Measurements from ENCODE around the gene TAC3.
"Not testable (repeated sequence)": the region's sequence is repeated elsewhere in the genome, so short reads cannot be mapped to it uniquely, and the experiment has no call there.

Gene TAC3

DNA sequence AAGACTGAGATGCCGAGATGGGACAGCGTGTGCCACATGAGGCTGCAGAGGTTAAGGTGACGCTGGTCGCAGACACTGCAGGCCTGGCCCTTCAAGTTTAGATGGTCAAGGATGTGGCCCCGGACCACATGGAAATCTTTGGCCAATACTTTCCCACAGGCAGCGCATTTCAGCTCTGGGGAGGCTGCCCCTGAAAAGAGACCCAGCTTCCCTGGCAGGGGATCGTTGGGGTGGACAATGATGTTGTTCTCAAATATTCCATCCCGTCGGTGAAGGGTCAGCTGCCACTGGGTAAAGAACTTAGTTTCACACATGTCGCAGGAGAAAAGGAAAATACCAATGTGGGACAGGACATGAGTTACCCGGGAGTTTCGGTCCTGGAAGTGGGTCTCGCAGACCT is 12.9 kb downstream of the TAC3 start:
- no peak for DNase-seq

DNA sequence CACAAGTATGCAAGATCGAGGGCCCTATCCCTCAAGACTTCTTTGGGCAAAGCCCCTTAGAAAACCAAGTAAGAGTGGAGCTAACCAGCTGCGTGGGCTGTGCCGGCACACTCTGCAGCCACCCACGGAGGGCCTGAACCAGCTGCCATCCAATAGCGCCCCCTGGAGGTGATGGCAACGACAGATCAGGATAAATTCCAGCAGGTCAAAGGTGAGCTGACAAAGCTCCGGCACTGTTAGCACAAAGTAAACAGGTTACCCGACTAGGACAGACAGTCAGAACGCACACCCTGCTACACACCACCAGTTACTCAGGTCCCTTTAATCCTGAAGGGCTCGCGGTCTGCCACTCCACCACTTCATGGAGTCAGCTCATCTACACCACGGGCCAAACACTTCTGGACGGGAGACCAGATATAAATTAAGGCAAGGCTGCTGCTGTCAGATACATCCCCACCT is 14.9 kb downstream of the TAC3 start:
- DNase-seq, result peak; percentile 64 to 65

DNA sequence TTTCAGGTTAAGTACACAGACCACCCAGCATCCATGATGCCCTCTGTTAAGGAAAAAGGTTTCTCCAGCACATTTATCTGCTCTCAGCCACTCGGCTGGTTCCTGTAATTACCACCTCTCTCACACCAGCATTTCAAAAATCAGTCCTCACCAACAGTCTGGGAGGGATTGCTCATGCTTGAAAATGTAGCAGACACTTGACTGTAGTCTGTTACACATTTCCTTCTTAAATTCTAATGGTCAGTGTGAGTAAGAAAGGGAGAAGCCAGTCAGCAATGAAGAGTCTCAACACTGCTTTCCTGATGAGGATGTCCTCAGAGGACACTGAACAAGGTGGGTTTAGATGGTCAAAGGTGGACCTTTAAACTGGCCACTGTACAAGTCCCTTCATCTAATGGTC is 15.9 kb downstream of the TAC3 start:
- DNase-seq, result no peak

DNA sequence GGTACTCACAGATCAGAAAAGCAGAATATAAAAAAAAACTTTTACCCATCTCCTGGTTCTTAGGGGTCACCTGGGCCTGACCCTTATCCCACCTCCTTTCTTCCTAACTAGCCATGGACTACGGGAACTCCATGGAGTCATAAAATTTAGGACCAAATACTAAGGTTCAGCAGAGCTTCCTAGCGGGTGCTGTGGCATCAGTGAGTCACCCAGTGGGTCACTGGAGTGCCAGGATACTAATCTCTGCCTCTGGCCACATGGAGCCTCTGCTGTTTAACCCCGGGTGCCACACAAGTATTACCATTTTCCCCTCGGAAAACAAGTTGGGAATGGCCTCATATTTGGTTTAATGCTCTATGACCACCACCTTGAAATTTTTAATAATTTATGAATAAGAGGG is 16.9 kb downstream of the TAC3 start:
- DNase-seq, result no peak

DNA sequence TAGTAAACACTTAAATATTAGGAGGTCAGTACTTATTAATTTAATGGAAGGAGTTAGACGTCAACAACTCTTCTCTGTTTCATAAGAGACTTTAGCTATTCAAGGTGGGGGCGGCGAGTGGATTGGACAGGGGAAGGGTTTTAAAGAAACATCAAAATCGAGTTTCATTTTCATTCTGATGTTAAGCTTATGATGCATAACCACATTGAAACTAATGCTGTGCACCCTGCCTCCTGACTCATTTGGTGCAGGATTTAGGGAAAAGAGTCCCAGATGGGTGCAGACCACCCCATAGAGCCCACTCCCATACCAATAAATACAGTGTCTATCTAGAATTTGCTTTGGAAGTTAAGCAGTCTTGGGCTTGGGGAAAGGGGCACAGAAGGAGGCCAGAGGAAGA is 17.3 kb downstream of the TAC3 start:
- DNase-seq, result no peak

DNA sequence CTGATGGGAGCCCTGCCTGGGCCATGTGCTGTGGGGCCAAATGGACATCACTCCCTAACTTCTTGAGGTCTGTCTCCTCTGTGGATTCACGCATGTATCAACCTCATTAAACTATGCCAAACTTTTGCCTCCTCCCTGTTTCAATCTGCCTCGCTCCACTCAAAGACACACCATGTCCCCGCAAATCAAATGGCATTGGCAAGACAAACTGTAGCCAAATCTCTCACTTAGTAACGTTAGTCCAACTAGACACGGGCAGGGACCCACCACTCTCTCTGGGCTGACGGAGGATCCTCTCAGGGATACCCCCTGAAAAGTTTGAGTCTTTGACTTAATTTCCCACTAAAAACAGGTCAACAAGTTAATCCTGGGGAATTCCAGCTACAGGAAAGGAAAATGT is 18.0 kb downstream of the TAC3 start:
- DNase-seq, result no peak

DNA sequence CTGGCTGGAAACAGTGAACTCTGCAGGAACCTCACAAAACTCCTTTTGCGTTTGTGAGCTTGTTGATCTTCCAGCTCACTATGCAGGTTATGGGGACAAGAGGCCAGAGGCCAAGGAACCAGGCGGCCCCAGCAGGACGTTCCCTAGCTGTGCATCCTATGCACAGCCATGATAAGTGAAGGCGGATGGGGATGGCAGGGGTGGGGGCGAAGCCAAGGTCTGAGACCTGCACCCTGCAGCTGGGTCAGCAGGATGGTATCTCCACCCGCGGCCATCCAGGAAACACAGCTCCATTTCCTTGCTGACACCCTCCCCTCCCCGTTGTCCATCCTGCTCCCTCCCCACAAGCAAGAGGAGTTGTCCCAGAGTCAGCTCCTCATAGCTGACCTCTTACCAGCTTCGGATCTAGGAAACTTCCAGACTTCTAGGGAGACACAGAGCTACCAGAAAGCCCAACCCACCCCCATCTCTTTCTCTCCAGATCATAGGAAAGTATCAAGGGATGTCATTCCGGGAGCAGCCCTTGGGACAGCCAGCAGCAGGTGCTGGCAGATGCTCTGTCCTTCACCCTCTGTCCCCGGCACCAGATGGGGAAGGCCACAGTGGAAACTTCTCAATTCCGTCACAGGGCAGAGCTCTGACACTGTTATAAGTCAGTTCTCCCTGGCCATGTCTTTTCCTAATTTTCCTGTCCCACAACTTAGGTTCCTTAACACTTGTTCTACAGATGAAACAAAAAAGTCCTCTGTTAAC is 19.4 kb downstream of the TAC3 start:
- DNase-seq, result no peak

DNA sequence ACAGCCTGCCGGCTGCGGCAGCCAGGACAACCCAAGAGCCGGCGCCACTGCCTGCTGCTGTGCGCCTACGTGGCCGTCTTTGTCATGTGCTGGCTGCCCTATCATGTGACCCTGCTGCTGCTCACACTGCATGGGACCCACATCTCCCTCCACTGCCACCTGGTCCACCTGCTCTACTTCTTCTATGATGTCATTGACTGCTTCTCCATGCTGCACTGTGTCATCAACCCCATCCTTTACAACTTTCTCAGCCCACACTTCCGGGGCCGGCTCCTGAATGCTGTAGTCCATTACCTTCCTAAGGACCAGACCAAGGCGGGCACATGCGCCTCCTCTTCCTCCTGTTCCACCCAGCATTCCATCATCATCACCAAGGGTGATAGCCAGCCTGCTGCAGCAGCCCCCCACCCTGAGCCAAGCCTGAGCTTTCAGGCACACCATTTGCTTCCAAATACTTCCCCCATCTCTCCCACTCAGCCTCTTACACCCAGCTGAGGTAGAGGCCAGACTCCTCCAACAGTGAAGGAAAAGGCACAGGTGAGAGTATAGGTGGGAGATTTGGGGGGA is 20.3 kb downstream of the TAC3 start:
- DNase-seq, result no peak

DNA sequence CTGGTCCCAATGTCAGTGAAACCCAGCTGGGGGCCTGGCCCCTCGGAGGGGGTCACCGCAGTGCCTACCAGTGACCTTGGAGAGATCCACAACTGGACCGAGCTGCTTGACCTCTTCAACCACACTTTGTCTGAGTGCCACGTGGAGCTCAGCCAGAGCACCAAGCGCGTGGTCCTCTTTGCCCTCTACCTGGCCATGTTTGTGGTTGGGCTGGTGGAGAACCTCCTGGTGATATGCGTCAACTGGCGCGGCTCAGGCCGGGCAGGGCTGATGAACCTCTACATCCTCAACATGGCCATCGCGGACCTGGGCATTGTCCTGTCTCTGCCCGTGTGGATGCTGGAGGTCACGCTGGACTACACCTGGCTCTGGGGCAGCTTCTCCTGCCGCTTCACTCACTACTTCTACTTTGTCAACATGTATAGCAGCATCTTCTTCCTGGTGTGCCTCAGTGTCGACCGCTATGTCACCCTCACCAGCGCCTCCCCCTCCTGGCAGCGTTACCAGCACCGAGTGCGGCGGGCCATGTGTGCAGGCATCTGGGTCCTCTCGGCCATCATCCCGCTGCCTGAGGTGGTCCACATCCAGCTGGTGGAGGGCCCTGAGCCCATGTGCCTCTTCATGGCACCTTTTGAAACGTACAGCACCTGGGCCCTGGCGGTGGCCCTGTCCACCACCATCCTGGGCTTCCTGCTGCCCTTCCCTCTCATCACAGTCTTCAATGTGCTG is 21.0 kb downstream of the TAC3 start:
- no peak for DNase-seq

DNA sequence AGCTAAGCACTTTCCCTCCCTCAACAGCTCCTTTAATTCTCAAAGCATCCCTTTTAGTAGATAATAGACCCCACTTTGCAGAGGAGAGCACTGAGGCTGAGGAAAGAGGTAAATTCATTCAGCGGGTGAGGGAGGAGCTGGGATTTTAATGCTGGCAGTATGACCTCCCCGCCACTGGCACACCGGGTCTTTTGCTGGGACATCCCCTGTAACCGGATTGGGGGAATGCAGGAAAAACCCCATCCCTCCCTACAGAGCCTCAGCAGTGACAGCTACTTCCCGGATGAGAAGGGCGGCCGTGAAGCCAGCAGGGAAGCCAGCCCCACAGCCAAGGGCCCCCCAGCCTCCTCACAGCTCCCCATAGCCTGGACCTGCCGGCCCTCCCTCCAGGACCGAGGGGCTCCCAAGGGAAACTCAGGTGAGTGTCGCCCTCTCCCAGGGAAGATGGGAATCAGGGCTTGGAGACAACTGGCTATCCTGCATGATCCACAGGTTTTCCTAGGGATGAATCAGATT is 22.0 kb downstream of the TAC3 start:
- DNase-seq, result no peak

DNA sequence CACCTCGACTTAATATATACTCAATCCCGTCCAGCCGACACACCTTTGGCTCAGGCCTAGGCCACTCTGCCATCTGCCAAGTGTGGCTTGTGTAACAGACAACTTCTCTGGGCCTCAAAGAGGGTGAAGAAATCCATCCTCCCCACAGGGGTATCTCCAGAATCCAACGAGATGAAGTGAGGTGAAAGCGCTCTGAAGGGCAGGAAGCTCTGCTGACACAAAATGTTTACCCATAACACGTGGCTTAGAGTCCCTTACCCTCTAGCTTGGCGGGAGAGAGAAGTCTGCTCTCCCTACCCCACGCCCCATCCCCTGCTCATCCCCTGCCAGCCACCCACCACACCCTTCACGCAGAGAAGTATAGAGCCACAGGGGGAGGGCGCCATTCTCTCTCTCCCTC is 23.0 kb downstream of the TAC3 start:
- DNase-seq, result peak in 1 of 2 experiments; percentile 13

DNA sequence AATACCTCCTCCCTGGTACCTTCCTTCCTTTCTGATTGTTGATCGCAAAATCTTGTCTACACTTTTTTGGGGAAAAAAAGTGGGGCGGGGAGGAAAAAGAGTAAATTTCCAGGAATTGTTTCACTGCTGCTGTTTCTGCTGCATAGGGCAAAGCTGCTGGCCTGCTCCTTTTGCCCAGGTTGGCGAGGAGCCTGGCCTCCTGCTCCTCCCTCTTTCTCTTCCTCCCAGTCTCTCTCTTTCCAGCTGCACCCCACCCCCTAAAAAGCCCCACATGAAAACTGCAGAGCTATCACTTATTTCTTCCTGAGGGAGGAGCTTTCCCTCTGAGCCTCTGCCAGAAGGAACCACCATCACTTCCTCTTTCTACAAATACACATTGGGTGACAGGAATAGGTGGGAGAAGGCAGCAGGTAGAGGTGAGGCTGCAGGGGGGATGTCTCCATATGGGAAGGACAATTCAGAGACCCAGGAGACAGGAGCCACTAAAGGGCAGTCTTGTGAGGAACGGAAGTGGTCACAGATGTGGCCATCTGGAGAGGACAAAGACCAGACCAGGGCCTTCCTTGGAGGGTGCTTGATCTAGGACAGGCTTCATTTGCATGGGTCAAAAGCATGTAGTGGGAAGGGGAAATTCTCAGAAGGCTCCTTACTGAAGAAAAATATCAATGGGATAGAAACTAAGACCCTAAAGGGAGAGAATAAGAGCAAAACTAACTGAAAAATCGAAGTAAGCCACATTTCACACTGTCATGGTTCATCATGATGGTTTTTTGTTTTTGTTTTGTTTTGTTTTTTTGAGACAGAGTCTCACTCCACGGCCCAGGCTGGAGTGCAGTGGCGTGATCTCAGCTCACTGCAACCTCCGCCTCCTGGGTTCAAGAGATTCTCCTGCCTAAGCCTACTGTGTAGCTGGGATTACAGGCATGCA is 24.7 kb downstream of the TAC3 start:
- peak; percentile 88 to 92 for DNase-seq

DNA sequence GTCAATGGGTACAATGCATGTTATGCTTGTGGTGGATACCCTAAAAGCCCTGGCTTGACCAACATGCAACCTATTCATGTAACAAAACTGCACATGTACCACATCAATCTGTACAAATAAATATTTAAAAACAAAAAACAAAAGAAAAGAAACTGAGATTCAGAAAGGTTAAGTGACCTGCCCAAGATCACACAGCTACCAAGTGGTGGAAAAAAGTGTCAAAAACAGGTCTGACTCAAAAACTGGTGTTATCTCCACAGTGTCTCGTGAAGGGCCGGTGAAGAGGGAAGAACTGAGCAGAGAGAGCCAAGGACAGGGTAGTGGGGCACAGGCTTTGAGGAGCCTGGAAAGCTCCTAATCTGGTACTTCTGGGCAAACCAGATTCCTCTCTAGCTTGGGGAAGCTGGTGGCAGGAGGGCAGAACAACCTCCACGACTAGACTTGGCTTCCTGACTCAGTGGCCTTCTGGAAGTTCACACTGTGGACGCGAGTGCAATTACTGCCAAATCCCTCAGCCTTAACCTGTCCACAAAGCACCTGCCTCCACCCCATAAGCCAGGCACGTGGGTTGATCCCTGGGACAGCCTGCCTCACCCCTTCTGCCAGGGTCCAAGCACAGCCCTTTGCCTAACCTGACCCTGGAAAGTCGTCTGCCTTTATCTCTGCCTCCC is 25.5 kb downstream of the TAC3 start:
- peak in 1 of 2 experiments; percentile 37 for DNase-seq

DNA sequence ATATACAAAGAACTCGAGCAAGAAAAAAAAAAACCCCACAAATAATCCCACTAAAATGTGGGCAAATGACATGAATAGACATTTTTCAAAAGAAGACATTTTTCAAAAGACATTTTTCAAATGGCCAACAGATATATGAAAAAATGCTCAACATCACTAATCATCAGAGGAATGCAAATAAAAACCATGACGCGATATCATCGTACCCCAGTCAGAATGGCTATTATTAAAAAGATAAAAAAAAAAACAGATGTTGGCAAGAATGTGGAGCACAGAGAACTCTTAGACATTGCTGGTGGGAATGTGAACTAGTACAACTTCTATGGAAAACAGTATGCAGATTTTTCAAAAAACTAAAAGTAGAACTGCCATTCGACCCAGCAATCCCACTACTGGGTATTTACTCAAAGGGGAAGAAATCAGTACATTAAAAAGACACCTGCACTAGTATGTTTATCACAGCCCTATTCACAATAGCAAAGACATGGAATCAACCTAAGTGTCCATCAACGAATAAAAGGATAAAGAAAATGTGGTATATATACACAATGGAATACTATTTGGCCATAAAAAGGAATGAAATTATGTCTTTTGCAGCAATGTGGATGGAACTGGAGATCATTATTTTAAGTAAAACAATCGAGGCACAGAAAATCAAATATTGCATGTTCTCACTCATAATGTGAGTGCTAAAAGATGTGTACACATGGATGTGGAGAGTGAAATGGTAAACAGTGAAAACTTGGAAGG is 26.3 kb downstream of the TAC3 start:
- DNase-seq, result no peak

DNA sequence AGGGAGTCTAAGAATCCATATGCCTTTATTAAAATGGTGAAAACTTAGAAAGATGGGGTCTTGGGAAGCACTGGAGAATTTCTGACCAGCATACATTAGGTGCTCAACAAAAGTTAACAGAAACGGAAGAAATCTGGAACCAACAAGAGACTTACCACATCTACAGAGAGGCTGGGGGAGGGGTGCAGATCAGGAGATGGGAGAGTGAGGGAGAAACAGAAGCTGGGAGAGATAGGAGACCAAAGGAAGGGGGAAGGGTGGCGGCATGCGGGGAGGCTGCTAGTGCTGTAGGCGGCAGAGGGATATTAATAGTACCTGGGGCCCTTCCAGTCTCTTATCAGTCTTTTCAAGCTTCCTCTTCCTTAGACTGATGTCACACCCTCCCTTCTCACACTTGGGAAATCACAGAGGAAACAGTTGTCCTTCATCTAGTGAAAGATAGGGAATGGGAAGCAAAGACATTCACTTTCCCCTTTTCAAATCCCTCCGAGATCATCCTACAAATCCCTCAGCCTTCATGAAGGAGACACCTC is 28.1 kb downstream of the TAC3 start:
- peak; percentile 96 for DNase-seq

DNA sequence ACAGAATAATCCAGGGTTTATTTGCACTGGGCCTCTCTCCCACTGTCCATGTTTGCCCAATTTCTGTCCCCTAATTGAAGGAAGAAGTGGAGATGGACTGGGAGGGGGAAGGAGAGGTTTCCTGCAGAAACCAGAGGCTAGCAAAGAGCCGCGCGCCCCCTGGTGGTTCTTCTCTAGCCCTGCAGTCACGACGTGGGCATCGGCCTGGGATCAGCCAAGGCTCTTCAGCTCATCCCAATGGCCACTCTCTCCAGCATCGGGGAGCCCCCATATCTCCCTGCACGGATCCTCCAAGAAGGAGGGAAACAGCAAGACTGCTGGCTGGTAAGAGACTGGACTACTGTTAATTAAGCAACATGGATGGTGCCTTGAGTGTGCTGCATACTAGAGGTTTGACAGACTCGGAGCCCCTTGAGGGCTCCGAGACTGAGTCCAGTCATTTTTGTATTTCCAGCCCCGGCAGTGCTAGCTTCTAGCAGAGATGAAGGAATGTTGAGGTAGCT is 28.7 kb downstream of the TAC3 start:
- DNase-seq, result peak; percentile 82 to 89

DNA sequence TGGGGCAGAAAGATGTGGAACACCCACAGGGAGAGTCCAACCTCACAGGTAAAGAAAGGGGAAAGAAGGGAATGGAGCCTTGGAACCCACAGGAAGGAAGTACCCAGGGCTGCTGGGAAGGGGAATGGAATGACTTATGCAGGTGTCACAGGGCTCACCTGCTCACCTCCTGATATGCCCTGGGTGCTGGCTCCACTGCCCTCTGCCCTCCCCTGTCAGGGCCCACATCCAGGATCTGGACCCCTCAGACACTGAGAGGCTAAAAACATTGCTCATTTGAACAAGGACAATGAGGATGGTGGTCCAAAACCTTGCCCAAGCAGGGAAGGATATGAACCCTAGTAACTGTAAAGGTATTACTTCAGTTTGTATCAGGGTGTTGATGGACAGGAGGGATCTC is 29.3 kb downstream of the TAC3 start:
- no peak for DNase-seq

DNA sequence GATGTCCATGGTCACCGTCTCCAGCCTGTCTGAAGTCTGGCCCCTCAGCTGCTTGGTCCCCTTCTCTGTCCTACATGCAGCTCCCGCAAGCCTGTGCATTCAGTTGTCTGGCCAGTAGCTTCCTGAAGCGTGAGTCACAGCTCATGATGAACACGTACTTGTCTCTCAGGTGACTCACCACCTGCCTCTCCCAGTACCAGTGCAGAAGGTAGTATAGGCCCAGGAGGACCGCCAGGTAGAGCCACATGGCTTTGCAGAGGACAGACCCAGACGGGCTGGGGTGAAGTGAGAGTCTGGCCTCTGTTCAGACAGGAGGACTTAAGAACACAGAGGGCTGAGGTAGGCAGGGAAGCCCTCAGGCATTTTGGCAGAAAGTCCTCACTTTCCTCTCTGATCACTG is 30.6 kb downstream of the TAC3 start:
- not testable (repeated sequence) for DNase-seq

DNA sequence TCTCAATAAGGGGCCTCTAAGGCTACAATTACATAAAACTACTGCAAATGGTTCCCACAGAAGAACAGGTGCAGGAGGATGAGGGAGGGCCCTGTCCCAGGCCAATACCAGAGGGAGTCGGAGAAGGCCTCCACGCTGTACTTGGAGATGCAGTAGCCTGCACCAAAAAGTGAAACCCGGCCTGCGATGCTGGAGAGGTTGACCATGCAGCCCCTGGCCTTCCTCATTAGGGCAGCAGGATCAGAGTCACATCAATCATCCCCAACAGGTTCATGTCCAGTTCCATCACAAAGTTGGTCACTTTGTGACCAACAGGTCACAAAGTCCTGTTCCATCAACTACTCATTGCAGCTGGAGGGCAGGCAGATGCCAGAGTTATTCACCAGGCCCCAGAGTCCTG is 32.9 kb downstream of the TAC3 start:
- DNase-seq, result no peak

DNA sequence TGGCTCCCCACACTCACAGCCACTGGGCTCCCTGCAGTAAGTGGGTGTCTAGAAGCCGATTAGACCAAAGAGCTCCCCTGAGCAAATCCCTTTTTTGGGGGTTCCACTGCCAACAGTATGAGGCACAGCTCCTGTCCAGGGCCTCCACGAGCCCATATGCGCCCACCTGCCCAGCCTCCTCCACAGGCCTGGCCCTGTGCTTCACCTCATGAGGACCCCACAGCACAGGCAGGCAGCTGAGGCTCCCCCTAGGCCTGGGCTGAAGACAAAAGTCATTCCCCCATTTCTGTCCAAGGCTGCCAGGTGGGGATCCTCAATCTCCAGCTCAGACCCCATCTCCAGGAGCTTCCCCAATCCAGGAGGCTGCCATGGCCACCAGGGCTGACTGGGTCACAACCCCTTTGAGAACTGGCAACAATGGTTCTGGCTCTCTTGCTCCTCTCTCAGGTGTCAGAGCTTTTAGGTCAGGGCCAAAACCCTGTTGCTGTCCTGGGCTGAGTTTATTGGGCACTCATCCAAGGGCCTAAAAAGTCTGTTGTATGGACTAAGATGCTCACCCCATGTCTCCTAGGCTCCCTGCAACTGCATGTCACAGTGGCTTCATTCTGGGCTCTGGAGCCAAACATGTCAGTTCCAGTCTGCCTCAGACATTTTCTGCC is 33.6 kb downstream of the TAC3 start:
- not testable (repeated sequence) for DNase-seq
